NCI-H1930 (cell line): ENCODE results near the gene RPAP3.

Source experiments
- DNase-seq, 2 experiments: peaks; one replicate each; lab custom pipeline; 2025; lab: John Stamatoyannopoulos, UW

RPAP3 gene

GRCh38 chr12:47743311-47743860, 37.6 kb upstream of the RPAP3 start:
- no peak for DNase-seq

GRCh38 chr12:47742253-47742825, 36.5 kb upstream of the RPAP3 start:
- peak; percentile 41 to 52 for DNase-seq

GRCh38 chr12:47741340-47741703, 35.5 kb upstream of the RPAP3 start:
- no peak for DNase-seq

GRCh38 chr12:47740606-47741339, 34.9 kb upstream of the RPAP3 start:
- DNase-seq, result no peak

GRCh38 chr12:47739979-47740378, 34.1 kb upstream of the RPAP3 start:
- no peak for DNase-seq

GRCh38 chr12:47739297-47739696, 33.5 kb upstream of the RPAP3 start:
- no peak for DNase-seq

- no peak for DNase-seq
Observed at GRCh38 chr12:47737936-47738594, 32.2 kb upstream of the RPAP3 start.

- DNase-seq, result no peak
Observed at GRCh38 chr12:47736877-47737676, 31.2 kb upstream of the RPAP3 start.

- DNase-seq, result no peak
Observed at GRCh38 chr12:47736216-47736615, 30.4 kb upstream of the RPAP3 start.

GRCh38 chr12:47735649-47736048, 29.8 kb upstream of the RPAP3 start:
- DNase-seq, result no peak

GRCh38 chr12:47734725-47735480, 29.1 kb upstream of the RPAP3 start:
- no peak for DNase-seq

- DNase-seq, result no peak
Observed at GRCh38 chr12:47733142-47733541, 27.3 kb upstream of the RPAP3 start.

- DNase-seq, result no peak
Observed at GRCh38 chr12:47732504-47732903, 26.7 kb upstream of the RPAP3 start.

- DNase-seq, result no peak
Observed at GRCh38 chr12:47731723-47732122, 25.9 kb upstream of the RPAP3 start.

- no peak for DNase-seq
Observed at GRCh38 chr12:47730341-47730744, 24.5 kb upstream of the RPAP3 start.

GRCh38 chr12:47729233-47729632, 23.4 kb upstream of the RPAP3 start:
- DNase-seq, result no peak

- no peak for DNase-seq
Observed at GRCh38 chr12:47725893-47726292, 20.1 kb upstream of the RPAP3 start.

- DNase-seq, result no peak
Observed at GRCh38 chr12:47725091-47725772, 19.4 kb upstream of the RPAP3 start, which contains the start of gene ENDOU. Gene ENDOU, minus strand, starts transcription at chr12:47725490. Its CDS starts 77 bp downstream, at chr12:47725413.

- no peak for DNase-seq
Observed at GRCh38 chr12:47722941-47723631, 17.3 kb upstream of the RPAP3 start.

- DNase-seq, result no peak
Observed at GRCh38 chr12:47722136-47722834, 16.5 kb upstream of the RPAP3 start.
